ENCODE results near the gene GRIK5. TPM values are rescaled to one million over a fixed set of nuclear protein-coding genes. Genes with fewer than 3 reads are reported as not detected.

The GRIK5 gene
- total RNA-seq, 4 donors from 2014 or later: 1.6 to 13.1 (median 3.6) TPM

DNA sequence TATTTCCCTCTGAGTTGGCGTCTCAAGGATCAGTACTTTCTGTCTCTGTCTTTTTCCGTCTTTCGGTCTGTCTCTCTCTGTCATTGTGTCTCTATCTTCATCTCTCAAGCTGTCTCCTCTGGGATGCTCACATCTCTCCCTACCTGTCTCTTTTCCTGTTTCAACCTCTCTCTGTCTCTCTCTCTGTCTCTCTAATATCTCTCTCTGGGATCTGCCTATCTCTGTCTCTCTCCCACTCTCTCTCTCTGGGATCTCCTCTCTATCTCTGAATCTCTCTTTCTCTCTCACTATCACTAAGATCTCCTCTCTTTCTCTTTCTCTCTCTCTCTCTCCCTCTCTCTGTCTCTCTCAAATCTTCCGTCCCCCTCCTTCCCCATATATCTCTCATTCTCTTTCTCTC lies 80.0 kb downstream of the GRIK5 start:
- WGBS, 2 donors (ENCODE audit: low coverage in 1 of 2): 84 to 87% methylated on average over 4 of the region's 4 CpGs
- peaks cover 47% of the 10 kb centered on the region for H3K27me3 ChIP-seq

DNA sequence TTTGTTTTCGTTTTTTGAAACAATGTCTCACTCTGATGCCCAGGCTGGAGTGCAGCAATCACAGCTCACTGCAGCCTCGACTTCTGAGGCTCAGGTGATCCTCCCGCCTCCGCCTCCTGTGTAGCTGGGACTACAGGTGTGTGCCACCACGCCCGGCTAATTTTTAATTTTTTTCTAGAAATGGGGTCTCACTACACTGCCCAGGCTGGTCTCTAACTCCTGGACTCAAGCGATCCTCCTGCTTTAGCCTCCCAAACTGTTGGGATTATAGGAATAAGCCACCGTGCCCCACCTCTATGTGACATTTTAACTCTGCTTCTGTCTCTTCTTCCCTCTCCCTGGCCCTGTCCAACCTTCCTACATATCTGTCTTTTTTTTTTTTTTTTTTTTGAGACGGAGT lies 81.1 kb downstream of the GRIK5 start:
- in situ Hi-C loops (cut with MboI; ENCODE audit: low pct_ligation_motif_present in 1 of 4, low pct_unique_long_range_greater_than_20kb in 1 of 4, low sequenced_read_pairs in 3 of 4) (no loop called here), intact Hi-C loops (cut with DNase I; ENCODE audit: low total_unique reads) (no loop called here)
- 86 to 88% methylated on average over 6 to 9 of the region's 9 CpGs for WGBS, 2 donors (ENCODE audit: low coverage in 1 of 2)
- no peaks in the 10 kb centered on the region for H3K36me3 ChIP-seq
- peaks cover 5 to 6% (median 5%) of the 10 kb centered on the region in 4 donors for H3K4me1 ChIP-seq
- TF ChIP-seq EP300 (IDR thresholded peaks at IDR 0.05; ENCODE audit: low read depth) (no peak), POLR2AphosphoS5 (IDR thresholded peaks at IDR 0.05) (no peak), POLR2A (IDR thresholded peaks at IDR 0.05) (no peak)
- TF ChIP-seq, protein P1, sequence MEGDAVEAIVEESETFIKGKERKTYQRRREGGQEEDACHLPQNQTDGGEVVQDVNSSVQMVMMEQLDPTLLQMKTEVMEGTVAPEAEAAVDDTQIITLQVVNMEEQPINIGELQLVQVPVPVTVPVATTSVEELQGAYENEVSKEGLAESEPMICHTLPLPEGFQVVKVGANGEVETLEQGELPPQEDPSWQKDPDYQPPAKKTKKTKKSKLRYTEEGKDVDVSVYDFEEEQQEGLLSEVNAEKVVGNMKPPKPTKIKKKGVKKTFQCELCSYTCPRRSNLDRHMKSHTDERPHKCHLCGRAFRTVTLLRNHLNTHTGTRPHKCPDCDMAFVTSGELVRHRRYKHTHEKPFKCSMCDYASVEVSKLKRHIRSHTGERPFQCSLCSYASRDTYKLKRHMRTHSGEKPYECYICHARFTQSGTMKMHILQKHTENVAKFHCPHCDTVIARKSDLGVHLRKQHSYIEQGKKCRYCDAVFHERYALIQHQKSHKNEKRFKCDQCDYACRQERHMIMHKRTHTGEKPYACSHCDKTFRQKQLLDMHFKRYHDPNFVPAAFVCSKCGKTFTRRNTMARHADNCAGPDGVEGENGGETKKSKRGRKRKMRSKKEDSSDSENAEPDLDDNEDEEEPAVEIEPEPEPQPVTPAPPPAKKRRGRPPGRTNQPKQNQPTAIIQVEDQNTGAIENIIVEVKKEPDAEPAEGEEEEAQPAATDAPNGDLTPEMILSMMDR (IDR thresholded peaks at IDR 0.05): no peak
- H3K27ac ChIP-seq: no peak overlapping the region
- peaks cover 36% of the 10 kb centered on the region for H3K27me3 ChIP-seq
- no peaks in the 10 kb centered on the region for H3K9me3 ChIP-seq
- H3K4me3 ChIP-seq: no peak overlapping the region
- DNase-seq: no peak

More for the DNA sequence above, 80.0 kb downstream of the GRIK5 start:
- DNase-seq: no peak
- H3K4me1 ChIP-seq: peaks cover 5 to 11% (median 8%) of the 10 kb centered on the region in 4 donors
- TF ChIP-seq EP300 (IDR thresholded peaks at IDR 0.05; ENCODE audit: low read depth) (no peak), POLR2A (IDR thresholded peaks at IDR 0.05) (no peak), POLR2AphosphoS5 (IDR thresholded peaks at IDR 0.05) (no peak)
- TF ChIP-seq, protein P1 (IDR thresholded peaks at IDR 0.05): no peak
- intact Hi-C loops (cut with DNase I; ENCODE audit: low total_unique reads) (loop anchor here (5.0 kb wide), 1 partner anchor 503 kb away; no protein-coding TSS in a partner anchor), in situ Hi-C loops (cut with MboI; ENCODE audit: low pct_ligation_motif_present in 1 of 4, low pct_unique_long_range_greater_than_20kb in 1 of 4, low sequenced_read_pairs in 3 of 4) (no loop called here)
- no peaks in the 10 kb centered on the region for H3K36me3 ChIP-seq
- no peak overlapping the region for H3K27ac ChIP-seq
- H3K9me3 ChIP-seq: no peaks in the 10 kb centered on the region
- H3K4me3 ChIP-seq: no peak overlapping the region

DNA sequence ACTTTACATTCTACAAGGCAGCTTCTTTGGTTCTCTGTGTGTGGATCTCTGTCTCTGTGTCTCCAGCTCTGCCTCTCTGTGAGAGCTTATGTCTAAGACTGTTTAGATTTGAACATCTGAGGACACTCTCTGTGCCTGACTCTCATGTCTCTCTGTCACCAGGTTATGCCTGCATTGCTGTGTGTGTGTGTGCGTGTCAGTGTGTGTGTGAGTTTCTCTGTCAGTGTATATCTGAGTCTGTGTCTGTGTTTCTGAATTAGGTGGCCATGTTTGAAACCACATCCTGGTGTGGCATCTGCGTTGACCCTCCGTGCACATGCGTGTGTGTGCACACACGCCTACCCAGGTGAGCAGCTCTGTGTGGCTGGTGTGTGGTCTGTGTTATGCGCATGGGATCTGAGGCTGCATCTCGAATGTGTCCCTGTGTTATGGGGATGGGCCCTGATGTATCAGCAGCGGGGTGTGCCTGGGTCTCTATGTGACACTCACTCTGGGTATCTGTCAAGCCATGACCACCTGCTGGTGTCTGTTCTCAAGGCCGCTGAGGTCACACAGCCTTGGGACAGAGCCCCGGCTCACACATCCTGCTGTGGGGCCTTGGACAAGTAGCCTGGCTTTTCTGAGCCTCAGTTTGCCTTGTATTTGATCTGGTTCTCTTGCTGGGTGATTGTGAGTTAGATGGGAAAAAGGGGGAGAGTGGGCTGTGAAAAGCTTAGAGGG lies 82.7 kb downstream of the GRIK5 start:
- in situ Hi-C loops (cut with MboI; ENCODE audit: low pct_ligation_motif_present in 1 of 4, low pct_unique_long_range_greater_than_20kb in 1 of 4, low sequenced_read_pairs in 3 of 4): no loop called here
- DNase-seq: no peak
- TF ChIP-seq POLR2AphosphoS5 (IDR thresholded peaks at IDR 0.05): no peak
- no peak for TF ChIP-seq POLR2A (IDR thresholded peaks at IDR 0.05)
- TF ChIP-seq, protein P1 (IDR thresholded peaks at IDR 0.05): no peak
- TF ChIP-seq EP300 (IDR thresholded peaks at IDR 0.05; ENCODE audit: low read depth): no peak
- no peak overlapping the region for H3K27ac ChIP-seq
- H3K4me1 ChIP-seq: no peaks in the 10 kb centered on the region
- intact Hi-C loops (cut with DNase I; ENCODE audit: low total_unique reads): no loop called here
- H3K4me3 ChIP-seq: no peak overlapping the region
- no peaks in the 10 kb centered on the region for H3K36me3 ChIP-seq
- H3K9me3 ChIP-seq: no peaks in the 10 kb centered on the region
- 76% methylated on average over 10 of the region's 10 CpGs; no CpG with 5 or more reads in 1 of the 2 donors for WGBS, 2 donors (ENCODE audit: low coverage in 1 of 2)
- peaks cover 19% of the 10 kb centered on the region for H3K27me3 ChIP-seq

DNA sequence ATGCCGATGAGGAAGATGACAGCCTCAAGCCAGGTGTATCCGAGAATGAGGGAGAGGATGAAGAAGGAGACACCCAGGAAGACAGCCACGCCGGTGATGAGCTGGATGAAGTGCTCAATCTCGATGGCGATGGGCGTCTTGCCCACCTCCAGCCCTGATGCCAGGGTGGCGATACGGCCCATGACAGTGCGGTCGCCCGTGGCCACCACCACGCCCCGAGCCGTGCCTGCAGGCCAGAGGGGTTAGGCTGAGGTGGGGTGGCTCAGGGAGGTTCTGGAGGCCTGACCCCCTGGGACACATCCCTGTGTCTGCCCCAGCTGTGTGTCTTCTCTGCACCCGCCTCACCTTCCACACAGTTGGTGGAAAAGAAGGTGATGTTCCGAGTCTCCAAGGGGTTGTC lies 85.0 kb downstream of the GRIK5 start:
- WGBS, 2 donors (ENCODE audit: low coverage in 1 of 2): 85% methylated on average over 17 of the region's 17 CpGs; no CpG with 5 or more reads in 1 of the 2 donors

More for the DNA sequence above, 85.0 kb downstream of the GRIK5 start:
- H3K9me3 ChIP-seq: no peaks in the 10 kb centered on the region
- intact Hi-C loops (cut with DNase I; ENCODE audit: low total_unique reads) (no loop called here), in situ Hi-C loops (cut with MboI; ENCODE audit: low pct_ligation_motif_present in 1 of 4, low pct_unique_long_range_greater_than_20kb in 1 of 4, low sequenced_read_pairs in 3 of 4) (no loop called here)
- no peak overlapping the region for H3K4me3 ChIP-seq
- no peak for DNase-seq
- no peaks in the 10 kb centered on the region for H3K4me1 ChIP-seq
- H3K36me3 ChIP-seq: no peaks in the 10 kb centered on the region
- TF ChIP-seq POLR2A (IDR thresholded peaks at IDR 0.05) (no peak), EP300 (IDR thresholded peaks at IDR 0.05; ENCODE audit: low read depth) (no peak), POLR2AphosphoS5 (IDR thresholded peaks at IDR 0.05) (no peak)
- TF ChIP-seq, protein P1 (IDR thresholded peaks at IDR 0.05): no peak
- H3K27me3 ChIP-seq: no peaks in the 10 kb centered on the region
- H3K27ac ChIP-seq: no peak overlapping the region
